ENCODE measurements around the gene TREM2. TPM values are rescaled to one million over a fixed set of nuclear protein-coding genes. Genes with fewer than 3 reads are reported as not detected.
"Not testable (repeated sequence)": the region's sequence is repeated elsewhere in the genome, so short reads cannot be mapped to it uniquely, and the experiment has no call there.

Gene TREM2
- total RNA-seq, 1 donor = under 0.01 TPM

- no peaks in the 10 kb centered on the region for H3K79me2 ChIP-seq (ENCODE audit: insufficient read depth, low read length)
- H3K27ac ChIP-seq (ENCODE audit: low read depth, low read length) = no peak overlapping the region
- peaks cover 4% of the 10 kb centered on the region for H3K27me3 ChIP-seq (ENCODE audit: insufficient read depth, low read length)
- H3K4me3 ChIP-seq (ENCODE audit: insufficient read depth, low read length) = no peak overlapping the region
- H3K4me2 ChIP-seq (ENCODE audit: insufficient read depth, low read length) = no peak overlapping the region
- H2AFZ ChIP-seq (ENCODE audit: low read length) = no peak overlapping the region
- no peaks in the 10 kb centered on the region for H3K36me3 ChIP-seq (ENCODE audit: insufficient read depth, low read length)
- no peaks in the 10 kb centered on the region for H3K4me1 ChIP-seq (ENCODE audit: insufficient read depth, low read length)
- no peak for DNase-seq (ENCODE audit: insufficient read length, low spot score, missing footprints)
- H4K20me1 ChIP-seq (ENCODE audit: insufficient read depth, low read length) = no peaks in the 10 kb centered on the region
- no peaks in the 10 kb centered on the region for H3K9me3 ChIP-seq (ENCODE audit: low read depth, low read length)
- no peak for TF ChIP-seq CTCF (IDR thresholded peaks at IDR 0.05; ENCODE audit: extremely low read depth, low read depth, low read length)
These were observed 30.3 kb upstream of the TREM2 start for GRCh38 chr6:41193171-41193734.

- no peak overlapping the region for H3K27ac ChIP-seq (ENCODE audit: low read depth, low read length)
- H2AFZ ChIP-seq (ENCODE audit: low read length) = no peak overlapping the region
- TF ChIP-seq CTCF (IDR thresholded peaks at IDR 0.05; ENCODE audit: extremely low read depth, low read depth, low read length) = peak; percentile 51
- H3K4me3 ChIP-seq (ENCODE audit: insufficient read depth, low read length) = no peak overlapping the region
- no peak for DNase-seq (ENCODE audit: insufficient read length, low spot score, missing footprints)
- no peak overlapping the region for H3K4me2 ChIP-seq (ENCODE audit: insufficient read depth, low read length)
- H3K36me3 ChIP-seq (ENCODE audit: insufficient read depth, low read length) = no peaks in the 10 kb centered on the region
- no peaks in the 10 kb centered on the region for H3K4me1 ChIP-seq (ENCODE audit: insufficient read depth, low read length)
- H4K20me1 ChIP-seq (ENCODE audit: insufficient read depth, low read length) = no peaks in the 10 kb centered on the region
- no peaks in the 10 kb centered on the region for H3K9me3 ChIP-seq (ENCODE audit: low read depth, low read length)
- H3K79me2 ChIP-seq (ENCODE audit: insufficient read depth, low read length) = no peaks in the 10 kb centered on the region
- peaks cover 4% of the 10 kb centered on the region for H3K27me3 ChIP-seq (ENCODE audit: insufficient read depth, low read length)
These were observed 28.7 kb upstream of the TREM2 start for GRCh38 chr6:41191569-41191968.

GRCh38 chr6:41190791-41191190 lies 27.9 kb upstream of the TREM2 start:
- Histone ChIP-seq H3K4me2 (ENCODE audit: insufficient read depth, low read length) (no peak overlapping the region), H2AFZ (ENCODE audit: low read length) (no peak overlapping the region), H3K4me3 (ENCODE audit: insufficient read depth, low read length) (no peak overlapping the region), H3K79me2 (ENCODE audit: insufficient read depth, low read length) (no peaks in the 10 kb centered on the region), H4K20me1 (ENCODE audit: insufficient read depth, low read length) (no peaks in the 10 kb centered on the region), H3K9me3 (ENCODE audit: low read depth, low read length) (no peaks in the 10 kb centered on the region), H3K27me3 (ENCODE audit: insufficient read depth, low read length) (peaks cover under 1% of the 10 kb centered on the region), H3K36me3 (ENCODE audit: insufficient read depth, low read length) (no peaks in the 10 kb centered on the region), H3K27ac (ENCODE audit: low read depth, low read length) (no peak overlapping the region), H3K4me1 (ENCODE audit: insufficient read depth, low read length) (no peaks in the 10 kb centered on the region)
- no peak for DNase-seq (ENCODE audit: insufficient read length, low spot score, missing footprints)
- no peak for TF ChIP-seq CTCF (IDR thresholded peaks at IDR 0.05; ENCODE audit: extremely low read depth, low read depth, low read length)

- no peaks in the 10 kb centered on the region for H3K9me3 ChIP-seq (ENCODE audit: low read depth, low read length)
- H2AFZ ChIP-seq (ENCODE audit: low read length) = no peak overlapping the region
- no peak overlapping the region for H3K4me3 ChIP-seq (ENCODE audit: insufficient read depth, low read length)
- no peaks in the 10 kb centered on the region for H3K27me3 ChIP-seq (ENCODE audit: insufficient read depth, low read length)
- H3K27ac ChIP-seq (ENCODE audit: low read depth, low read length) = no peak overlapping the region
- no peak overlapping the region for H3K4me2 ChIP-seq (ENCODE audit: insufficient read depth, low read length)
- no peaks in the 10 kb centered on the region for H3K4me1 ChIP-seq (ENCODE audit: insufficient read depth, low read length)
- H4K20me1 ChIP-seq (ENCODE audit: insufficient read depth, low read length) = no peaks in the 10 kb centered on the region
- H3K36me3 ChIP-seq (ENCODE audit: insufficient read depth, low read length) = no peaks in the 10 kb centered on the region
- H3K79me2 ChIP-seq (ENCODE audit: insufficient read depth, low read length) = no peaks in the 10 kb centered on the region
- TF ChIP-seq CTCF (IDR thresholded peaks at IDR 0.05; ENCODE audit: extremely low read depth, low read depth, low read length) = no peak
- DNase-seq (ENCODE audit: insufficient read length, low spot score, missing footprints) = no peak
These were observed 27.1 kb upstream of the TREM2 start for GRCh38 chr6:41189967-41190366.

- H3K27ac ChIP-seq (ENCODE audit: low read depth, low read length); H2AFZ ChIP-seq (ENCODE audit: low read length); DNase-seq (ENCODE audit: insufficient read length, low spot score, missing footprints); H3K9me3 ChIP-seq (ENCODE audit: low read depth, low read length); H3K4me1 ChIP-seq (ENCODE audit: insufficient read depth, low read length); H3K36me3 ChIP-seq (ENCODE audit: insufficient read depth, low read length); H3K79me2 ChIP-seq (ENCODE audit: insufficient read depth, low read length); H4K20me1 ChIP-seq (ENCODE audit: insufficient read depth, low read length); H3K27me3 ChIP-seq (ENCODE audit: insufficient read depth, low read length); H3K4me3 ChIP-seq (ENCODE audit: insufficient read depth, low read length); H3K4me2 ChIP-seq (ENCODE audit: insufficient read depth, low read length): not testable (repeated sequence)
These were observed 26.1 kb upstream of the TREM2 start for GRCh38 chr6:41189046-41189445.

Measured in osteoblast (primary cell).